ENCODE measurements around the gene MRFAP1.

Gene MRFAP1

DNA sequence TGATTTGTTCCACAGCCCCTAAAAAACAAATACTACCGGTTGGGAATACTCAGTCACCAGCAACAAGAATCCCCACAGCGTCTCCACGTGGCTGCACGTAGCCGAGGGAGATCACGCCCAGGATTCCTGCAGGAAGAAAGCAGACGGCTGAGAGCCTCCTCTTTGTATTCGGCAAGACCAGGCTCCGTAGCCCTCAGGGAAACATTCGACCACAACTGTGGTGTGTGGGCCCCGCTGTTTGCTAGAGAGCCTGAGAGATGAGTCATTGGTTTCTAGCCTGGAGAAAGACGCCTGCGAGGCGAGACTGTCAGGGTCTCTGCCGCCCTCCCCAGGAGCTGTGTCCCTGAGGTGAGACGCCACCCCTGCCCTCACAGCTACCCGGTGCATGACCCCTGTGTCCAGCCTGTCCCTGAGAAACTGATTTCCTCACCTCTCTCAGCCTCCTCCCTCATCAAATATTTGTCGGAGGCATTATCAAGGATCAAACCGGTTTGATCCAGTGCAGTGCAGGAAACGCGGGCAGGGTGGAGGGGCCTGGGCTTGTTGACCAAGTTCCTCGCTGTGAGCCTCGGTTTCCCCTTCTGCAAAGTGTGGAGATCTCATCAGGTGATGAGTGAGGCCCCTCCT lies 48.5 kb downstream of the MRFAP1 start:
- in situ Hi-C loops (cut with MboI; ENCODE audit: low sequenced_read_pairs): no loop called here

DNA sequence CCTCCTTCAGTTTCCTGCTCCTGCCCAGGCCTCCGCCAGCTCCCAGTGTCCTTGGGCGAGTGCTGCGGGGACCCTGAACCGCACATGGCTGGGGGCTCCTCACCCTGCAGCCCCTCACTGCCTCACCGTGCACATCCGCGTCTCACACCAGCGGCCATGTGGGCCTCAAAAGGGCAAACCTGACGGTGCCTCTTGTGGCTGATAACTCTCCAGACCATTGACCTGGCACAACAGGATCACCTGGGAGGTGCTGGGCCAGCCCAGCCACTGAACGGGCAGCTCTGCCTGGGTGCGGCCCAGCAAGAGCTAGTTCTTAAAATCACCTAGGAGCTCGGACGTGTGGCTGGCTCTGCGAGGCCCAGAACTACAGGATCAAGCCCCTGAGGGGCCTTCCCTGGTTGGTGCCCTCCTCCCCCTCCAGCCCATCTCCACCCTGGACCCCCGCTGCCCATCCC lies 49.0 kb downstream of the MRFAP1 start:
- in situ Hi-C loops (cut with MboI; ENCODE audit: low sequenced_read_pairs): no loop called here

All from hTERT RPE-1 (cell line).